H1 (cell line): ENCODE results near the gene FREM1. TPM values are rescaled to one million over a fixed set of nuclear protein-coding genes. Genes with fewer than 3 reads are reported as not detected.

ENCODE experiments used
- CEBPB ChIP-seq: IDR thresholded peaks from 2 replicates; pipeline ENCODE4 v1.6.1; 2012; ENCODE audit warnings: low read depth, low read length
- CHD1 ChIP-seq: IDR thresholded peaks from 2 replicates; pipeline ENCODE4 v1.6.1; 2012; ENCODE audit warnings: low read depth, low read length, improper control_type of control experiment
- EGR1 ChIP-seq: IDR thresholded peaks from 2 replicates; pipeline ENCODE4 v1.6.1; 2011; ENCODE audit warnings: low read depth, low read length, borderline replicate concordance
- EP300 ChIP-seq, 2 experiments: IDR thresholded peaks; 1 replicate in 1 of 2; 2 replicates in 1 of 2; pipeline ENCODE4 v1.6.1; 2011 to 2012; ENCODE audit warnings: low read depth in 2 of 2, low read length in 2 of 2, mild to moderate bottlenecking in 2 of 2, borderline replicate concordance in 1 of 2, inconsistent platforms in 1 of 2, moderate library complexity in 1 of 2
- EZH2 ChIP-seq: fragments of 200-600 bp; sonication (generic); IDR thresholded peaks from 2 replicates; pipeline ENCODE4 v1.7.1; 2012; ENCODE audit warnings: low read depth, mild to moderate bottlenecking, moderate library complexity, low read length, inconsistent platforms; ENCODE audit not compliant: severe bottlenecking
- RBBP5 ChIP-seq: IDR thresholded peaks from 2 replicates; pipeline ENCODE4 v1.7.1; 2012; ENCODE audit warnings: low read depth, mild to moderate bottlenecking, inconsistent platforms, low read length, moderate library complexity, borderline replicate concordance
- SAP30 ChIP-seq: fragments of 300-600 bp; sonication (generic); IDR thresholded peaks from 2 replicates; pipeline ENCODE4 v1.7.1; 2012; ENCODE audit warnings: low read length, moderate library complexity, mild to moderate bottlenecking, inconsistent platforms; ENCODE audit not compliant: insufficient read depth, insufficient replicate concordance
- SIX5 ChIP-seq: IDR thresholded peaks from 2 replicates; pipeline ENCODE4 v1.6.1; 2011; ENCODE audit warnings: mild to moderate bottlenecking, low read depth, low read length
- SRF ChIP-seq: IDR thresholded peaks from 2 replicates; pipeline ENCODE4 v1.6.1; 2011; ENCODE audit warnings: mild to moderate bottlenecking, low read depth, low read length, moderate library complexity
- polyA plus RNA-seq, 7 experiments: library from polyadenylated mRNA; depleted of rRNA in 3 of 7; stranded (reverse) in 5 of 7; unstranded in 2 of 7; fragments of >200 nt in 5 of 7; fragments of 200-250 nt in 2 of 7; gene quantifications; 1 replicate in 5 of 7; 2 replicates in 1 of 7; 4 replicates in 1 of 7; pipeline versions ENCODE4 v1.2.1 to v1.2.3, GENCODE V29; 2011 to 2013; ENCODE audit warnings: missing spikeins in 2 of 7, mixed read lengths in 2 of 7
- total RNA-seq: library from RNA; stranded (reverse); fragmentation: NEBNext Ultra II Directional; extraction: Animal tissue kit (Norgen Biotek cat#: 25700); gene quantifications from 2 replicates; pipeline ENCODE4 v1.2.1, GENCODE V29; 2021

The FREM1 gene
- total and polyA plus RNA-seq, 2 of the 8 experiments (the other 6 are each of a cell fraction or from before 2014, with no cell fraction given) = 2.6 to 3.1 TPM

DNA sequence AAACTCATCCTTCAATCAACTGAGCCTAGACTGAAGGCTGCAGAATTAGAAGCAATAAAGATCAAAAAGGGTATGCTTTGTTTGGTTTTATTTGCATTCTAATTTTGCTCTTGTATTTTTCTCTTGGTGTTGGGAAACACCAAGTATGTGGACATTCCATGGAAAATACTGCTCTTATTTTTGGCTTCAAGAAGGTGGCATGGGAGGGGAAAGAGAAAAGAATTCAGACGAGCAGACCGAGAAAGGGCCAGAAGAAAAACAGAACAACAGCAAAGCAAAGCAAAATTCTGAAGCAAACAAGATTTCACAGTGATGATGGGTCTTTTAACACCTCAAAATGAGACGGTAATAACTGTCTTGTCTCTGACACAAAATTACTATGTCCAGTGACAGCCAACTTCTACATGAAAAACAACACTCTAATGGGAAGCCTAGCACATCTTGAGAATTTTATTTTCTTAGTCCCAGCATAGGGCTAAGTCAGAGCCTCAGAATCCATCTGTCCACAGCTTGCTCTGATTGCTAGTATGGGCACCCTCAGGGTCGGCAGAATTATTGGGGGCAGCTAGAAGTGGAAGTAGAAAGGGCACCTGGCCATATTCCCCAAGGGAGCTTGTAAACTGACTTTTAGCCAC, 26.8 kb downstream of the FREM1 start (continued):
- TF ChIP-seq SIX5 (no peak), EP300 (IDR thresholded peaks at IDR 0.05; ENCODE audit: borderline replicate concordance in 1 of 2, low read depth in 2 of 2, low read length in 2 of 2) (no peak), CHD1 (no peak), SAP30 (no peak), RBBP5 (no peak), EGR1 (no peak), CEBPB (no peak), EZH2 (no peak), SRF (no peak)
